Skin of body (tissue), 2 donors: ENCODE results near the gene ARHGDIB. TPM values are rescaled to one million over a fixed set of nuclear protein-coding genes. Genes with fewer than 3 reads are reported as not detected.

ENCODE experiments used
- DNase-seq: peaks from one replicate; lab custom pipeline; 2025; lab: John Stamatoyannopoulos, UW
- total RNA-seq: library from RNA; depleted of rRNA; stranded (reverse); fragments of >200 nt; gene quantifications from one replicate; pipeline ENCODE4 v1.2.3, GENCODE V29; 2014

Gene ARHGDIB
- total RNA-seq, 1 donor from 2014 or later = 36.7 TPM

GRCh38 chr12:14900521-14901227 is 60.7 kb downstream of the ARHGDIB start:
- DNase-seq = no peak

- DNase-seq = peak; percentile 94
Measured at GRCh38 chr12:14896521-14897169, 64.8 kb downstream of the ARHGDIB start.

- peak; percentile 91 for DNase-seq
Measured at GRCh38 chr12:14893506-14894250, 67.7 kb downstream of the ARHGDIB start.

- peak; percentile 91 for DNase-seq
Measured at GRCh38 chr12:14892726-14893505, 68.5 kb downstream of the ARHGDIB start.

Other genes starting within 250 kb of the ARHGDIB start
- 26.9 TPM for gene WBP11, start 158.1 kb downstream of the ARHGDIB start, total RNA-seq
- gene C12orf60, start 157.9 kb downstream of the ARHGDIB start, total RNA-seq = 1.4 TPM
- gene SMCO3, start 147.4 kb downstream of the ARHGDIB start, total RNA-seq = 0.39 TPM
- 1.3 TPM for gene ART4, start 118.1 kb downstream of the ARHGDIB start, total RNA-seq
- 127 TPM for gene MGP, start 75.7 kb downstream of the ARHGDIB start, total RNA-seq
- 1.9 TPM for gene ERP27, start 23.1 kb downstream of the ARHGDIB start, total RNA-seq
- 0.59 TPM for gene PDE6H, start 11.4 kb upstream of the ARHGDIB start, total RNA-seq